Neural progenitor cell (in vitro differentiated cells): ENCODE measurements around the gene UACA. TPM values are rescaled to one million over a fixed set of nuclear protein-coding genes. Genes with fewer than 3 reads are reported as not detected.
A peak's percentile ranks its signal among the peaks of the same experiment; 100 is the strongest.
"Not testable (repeated sequence)": the region's sequence is repeated elsewhere in the genome, so short reads cannot be mapped to it uniquely, and the experiment has no call there.

Experiments
- DNase-seq: peaks from one replicate; pipeline ENCODE4 v3.0.0-alpha.2; 2016; ENCODE audit warnings: low spot score
- H2AFZ ChIP-seq: fragments of 200-600 bp; sonication (generic); replicated peaks from 2 replicates; pipeline ENCODE4 v1.6.1; 2016; ENCODE audit warnings: antibody characterized with exemption
- H3F3A ChIP-seq: fragments of 200-600 bp; sonication (generic); 2 replicates; pipeline ENCODE4 v1.6.1; 2016; ENCODE audit warnings: antibody characterized with exemption, low read depth
- H3K27ac ChIP-seq: fragments of 200-600 bp; sonication (generic); 2 replicates; pipeline ENCODE4 v1.5.1; 2016; ENCODE audit warnings: mild to moderate bottlenecking
- H3K27me3 ChIP-seq: fragments of 200-600 bp; sonication (generic); 2 replicates; pipeline ENCODE4 v1.6.1; 2016; ENCODE audit warnings: mild to moderate bottlenecking, moderate library complexity
- H3K36me3 ChIP-seq: fragments of 200-600 bp; sonication (generic); 2 replicates; pipeline ENCODE4 v1.5.1; 2016
- H3K4me1 ChIP-seq: fragments of 200-600 bp; sonication (generic); 2 replicates; pipeline ENCODE4 v1.6.1; 2016; ENCODE audit warnings: mixed run types
- H3K4me2 ChIP-seq: fragments of 200-600 bp; sonication (generic); 2 replicates; pipeline ENCODE4 v1.6.1; 2016
- H3K4me3 ChIP-seq: fragments of 200-600 bp; sonication (generic); 2 replicates; pipeline ENCODE4 v1.5.1; 2016
- H3K79me2 ChIP-seq: fragments of 200-600 bp; sonication (generic); 2 replicates; pipeline ENCODE4 v1.6.1; 2016; ENCODE audit warnings: low read depth
- H3K9ac ChIP-seq: fragments of 200-600 bp; sonication (generic); 2 replicates; pipeline ENCODE4 v1.6.1; 2016
- H3K9me3 ChIP-seq: fragments of 200-600 bp; sonication (generic); 2 replicates; pipeline ENCODE4 v1.5.1; 2016; ENCODE audit warnings: low read depth
- H4K20me1 ChIP-seq: fragments of 200-600 bp; sonication (generic); 2 replicates; pipeline ENCODE4 v1.6.1; 2016; ENCODE audit warnings: low read depth
- H3K27ac Mint-ChIP-seq: 3 replicates; pipeline ENCODE4 v1.8.0; 2021; ENCODE audit warnings: mixed read lengths
- H3K27me3 Mint-ChIP-seq: 2 replicates; pipeline ENCODE4 v1.8.0; 2022; ENCODE audit warnings: low read depth, mild to moderate bottlenecking, inconsistent platforms, moderate library complexity, mixed read lengths; ENCODE audit not compliant: insufficient read depth
- H3K36me3 Mint-ChIP-seq: 3 replicates; pipeline ENCODE4 v1.8.0; 2021; ENCODE audit warnings: mixed read lengths
- H3K4me1 Mint-ChIP-seq: 3 replicates; pipeline ENCODE4 v1.8.0; 2021; ENCODE audit warnings: mixed read lengths
- H3K4me3 Mint-ChIP-seq: 3 replicates; pipeline ENCODE4 v1.8.0; 2021; ENCODE audit warnings: mild to moderate bottlenecking, moderate library complexity, mixed read lengths
- H3K9me3 Mint-ChIP-seq: 3 replicates; pipeline ENCODE4 v1.8.0; 2020; ENCODE audit warnings: mixed read lengths
- EZH2 ChIP-seq: fragments of 200-600 bp; sonication (generic); IDR thresholded peaks from 2 replicates; pipeline ENCODE4 v1.6.1; 2017; ENCODE audit warnings: antibody characterized with exemption, mild to moderate bottlenecking, moderate library complexity
- EZH2phosphoT487 ChIP-seq: fragments of 200-600 bp; sonication (generic); IDR thresholded peaks from 2 replicates; pipeline ENCODE4 v1.6.1; 2017; ENCODE audit warnings: antibody characterized with exemption
- total RNA-seq: library from RNA; depleted of rRNA; stranded (reverse); fragments of >200 nt; gene quantifications from 2 replicates; pipeline ENCODE4 v1.2.3, GENCODE V29; 2015; ENCODE audit warnings: low replicate concordance
- TF ChIP-seq, protein P1 (sequence below): fragments of 200-600 bp; sonication (generic); IDR thresholded peaks from 2 replicates; pipeline ENCODE4 v1.5.1; 2017; ENCODE audit warnings: antibody characterized with exemption, mild to moderate bottlenecking

Gene UACA
- total RNA-seq, 1 donor from 2014 or later, result 70.0 TPM

DNA sequence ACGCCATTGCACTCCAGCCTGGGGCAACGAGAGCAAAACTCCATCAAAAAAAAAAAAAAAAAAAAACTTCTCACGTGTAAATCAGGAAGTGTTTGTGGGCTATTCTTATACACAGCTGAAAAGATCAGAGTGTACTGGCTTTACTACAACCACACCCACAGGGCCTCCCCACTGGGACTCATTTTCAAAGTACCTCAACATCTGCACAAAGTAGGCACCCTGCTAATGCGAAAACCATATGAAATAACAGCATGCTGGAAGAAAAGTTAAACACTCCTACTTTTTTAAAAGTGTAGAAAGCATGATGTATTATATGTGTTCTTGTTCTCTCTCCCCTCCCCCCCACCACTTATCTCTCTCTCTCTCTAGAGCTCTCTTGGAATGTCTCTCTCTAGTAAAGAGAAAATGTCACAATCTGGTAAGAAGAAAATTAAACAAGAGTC is 11.1 kb downstream of the UACA start:
- no peaks in the 10 kb centered on the region for H3F3A ChIP-seq
- Mint-ChIP-seq H3K36me3 (no peaks in the 10 kb centered on the region), H3K4me1 (peaks cover 15% of the 10 kb centered on the region), H3K4me3 (no peak overlapping the region), H3K27ac (no peak overlapping the region), H3K27me3 (peaks cover 2% of the 10 kb centered on the region), H3K9me3 (no peaks in the 10 kb centered on the region)
- H3K9ac ChIP-seq, result no peak overlapping the region
- no peaks in the 10 kb centered on the region for H3K9me3 ChIP-seq
- H3K4me2 ChIP-seq, result peak overlapping the region; percentile 12
- H4K20me1 ChIP-seq, result peaks cover 7% of the 10 kb centered on the region
- H3K4me1 ChIP-seq, result no peaks in the 10 kb centered on the region
- no peak overlapping the region for H2AFZ ChIP-seq
- no peaks in the 10 kb centered on the region for H3K27me3 ChIP-seq
- no peaks in the 10 kb centered on the region for H3K36me3 ChIP-seq
- no peak overlapping the region for H3K4me3 ChIP-seq
- H3K27ac ChIP-seq, result no peak overlapping the region
- peaks cover 25% of the 10 kb centered on the region for H3K79me2 ChIP-seq
- no peak for TF ChIP-seq EZH2phosphoT487
- TF ChIP-seq, protein P1, sequence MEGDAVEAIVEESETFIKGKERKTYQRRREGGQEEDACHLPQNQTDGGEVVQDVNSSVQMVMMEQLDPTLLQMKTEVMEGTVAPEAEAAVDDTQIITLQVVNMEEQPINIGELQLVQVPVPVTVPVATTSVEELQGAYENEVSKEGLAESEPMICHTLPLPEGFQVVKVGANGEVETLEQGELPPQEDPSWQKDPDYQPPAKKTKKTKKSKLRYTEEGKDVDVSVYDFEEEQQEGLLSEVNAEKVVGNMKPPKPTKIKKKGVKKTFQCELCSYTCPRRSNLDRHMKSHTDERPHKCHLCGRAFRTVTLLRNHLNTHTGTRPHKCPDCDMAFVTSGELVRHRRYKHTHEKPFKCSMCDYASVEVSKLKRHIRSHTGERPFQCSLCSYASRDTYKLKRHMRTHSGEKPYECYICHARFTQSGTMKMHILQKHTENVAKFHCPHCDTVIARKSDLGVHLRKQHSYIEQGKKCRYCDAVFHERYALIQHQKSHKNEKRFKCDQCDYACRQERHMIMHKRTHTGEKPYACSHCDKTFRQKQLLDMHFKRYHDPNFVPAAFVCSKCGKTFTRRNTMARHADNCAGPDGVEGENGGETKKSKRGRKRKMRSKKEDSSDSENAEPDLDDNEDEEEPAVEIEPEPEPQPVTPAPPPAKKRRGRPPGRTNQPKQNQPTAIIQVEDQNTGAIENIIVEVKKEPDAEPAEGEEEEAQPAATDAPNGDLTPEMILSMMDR, result no peak
- TF ChIP-seq EZH2, result no peak
- no peak for DNase-seq

- Histone ChIP-seq H3K4me1 (no peaks in the 10 kb centered on the region), H3K4me3 (no peak overlapping the region), H3K36me3 (no peaks in the 10 kb centered on the region), H3K27me3 (no peaks in the 10 kb centered on the region), H3K27ac (no peak overlapping the region), H3K79me2 (peaks cover 18% of the 10 kb centered on the region), H3K9ac (no peak overlapping the region), H4K20me1 (peaks cover 4% of the 10 kb centered on the region), H2AFZ (no peak overlapping the region), H3K9me3 (no peaks in the 10 kb centered on the region), H3K4me2 (no peak overlapping the region), H3F3A (no peaks in the 10 kb centered on the region)
- Mint-ChIP-seq H3K27ac (no peak overlapping the region), H3K9me3 (no peaks in the 10 kb centered on the region), H3K36me3 (peaks cover 2% of the 10 kb centered on the region), H3K4me1 (peaks cover 15% of the 10 kb centered on the region), H3K4me3 (no peak overlapping the region), H3K27me3 (peaks cover 2% of the 10 kb centered on the region)
- TF ChIP-seq EZH2, result no peak
- TF ChIP-seq, protein P1, result no peak
- no peak for TF ChIP-seq EZH2phosphoT487
- DNase-seq, result no peak
These were observed 13.0 kb downstream of the UACA start for GRCh38 chr15:70750203-70750869.

GRCh38 chr15:70748281-70748747 is 15.0 kb downstream of the UACA start:
- H3K4me1 Mint-ChIP-seq, result peaks cover 15% of the 10 kb centered on the region
- H3K9me3 ChIP-seq, result no peaks in the 10 kb centered on the region
- H3K4me3 ChIP-seq, result no peak overlapping the region
- H3K9ac ChIP-seq, result no peak overlapping the region
- DNase-seq, result no peak
- peaks cover 4% of the 10 kb centered on the region for H4K20me1 ChIP-seq
- no peak overlapping the region for H3K27ac Mint-ChIP-seq
- H3K36me3 ChIP-seq, result no peaks in the 10 kb centered on the region
- H2AFZ ChIP-seq, result no peak overlapping the region
- no peak overlapping the region for H3K4me3 Mint-ChIP-seq
- H3K27me3 Mint-ChIP-seq, result peaks cover 2% of the 10 kb centered on the region
- H3K27me3 ChIP-seq, result no peaks in the 10 kb centered on the region
- H3K4me2 ChIP-seq, result no peak overlapping the region
- TF ChIP-seq EZH2phosphoT487, result no peak
- TF ChIP-seq, protein P1, result no peak
- TF ChIP-seq EZH2, result no peak
- peaks cover 2% of the 10 kb centered on the region for H3K36me3 Mint-ChIP-seq
- no peaks in the 10 kb centered on the region for H3K4me1 ChIP-seq
- H3K27ac ChIP-seq, result no peak overlapping the region
- no peaks in the 10 kb centered on the region for H3F3A ChIP-seq
- H3K79me2 ChIP-seq, result peaks cover 8% of the 10 kb centered on the region
- no peaks in the 10 kb centered on the region for H3K9me3 Mint-ChIP-seq

DNA sequence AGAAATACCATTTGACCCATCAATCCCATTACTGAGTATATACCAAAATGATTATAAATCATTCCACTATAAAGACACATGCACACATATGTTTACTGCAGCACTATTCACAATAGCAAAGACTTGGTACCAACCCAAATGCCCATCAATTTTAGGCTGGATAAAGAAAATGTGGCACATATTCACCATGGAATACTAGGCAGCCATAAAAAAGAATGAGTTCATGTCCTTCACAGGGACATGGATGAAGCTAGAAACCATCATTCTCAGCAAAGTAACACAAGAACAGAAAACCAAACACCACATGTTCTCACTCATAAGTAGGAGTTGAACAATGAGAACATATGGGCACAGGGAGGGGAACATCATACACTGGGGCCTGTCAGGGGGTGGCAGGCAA is 16.8 kb downstream of the UACA start:
- DNase-seq, H3K4me3 Mint-ChIP-seq, H3K4me1 ChIP-seq, H3K27me3 Mint-ChIP-seq, H3K9ac ChIP-seq, H3K27ac Mint-ChIP-seq, H3K27ac ChIP-seq, H3K4me3 ChIP-seq, H3F3A ChIP-seq, H3K79me2 ChIP-seq, H3K27me3 ChIP-seq, H3K4me2 ChIP-seq, H3K9me3 Mint-ChIP-seq, H3K36me3 Mint-ChIP-seq, H2AFZ ChIP-seq, H3K36me3 ChIP-seq, H3K4me1 Mint-ChIP-seq, H4K20me1 ChIP-seq, H3K9me3 ChIP-seq: not testable (repeated sequence)
